Right lobe of liver (tissue), 4 donors: ENCODE measurements around the gene CAMK2B.

ENCODE experiments used
- CTCF ChIP-seq, 4 donors: fragments of 200-600 bp in 3 of 4; fragments of 450-650 bp in 1 of 4; IDR thresholded peaks; one replicate each; pipeline versions ENCODE4 v1.5.1 to v1.8.0; 2016 to 2022; ENCODE audit warnings: antibody characterized with exemption in 4 of 4, mild to moderate bottlenecking in 2 of 4
- POLR2A ChIP-seq: fragments of 450-650 bp; IDR thresholded peaks from one replicate; pipeline ENCODE4 v1.6.1; 2017; ENCODE audit warnings: antibody characterized with exemption, mild to moderate bottlenecking
- donor health status: DM: no; HTN: no; CAD: no.
- donor health status: DM: no; HTN: no; CAD: no.
- donor health status: DM: no; HTN: yes; CAD: no.

- TF ChIP-seq CTCF (IDR thresholded peaks at IDR 0.05) = peak; percentile 47 to 69 (median 62)
- no peak for TF ChIP-seq POLR2A
These were observed 128.9 kb downstream of the CAMK2B start for GRCh38 chr7:44196450-44196872.
